ENCODE data around the gene PEX26. TPM values are rescaled to one million over a fixed set of nuclear protein-coding genes. Genes with fewer than 3 reads are reported as not detected.

The PEX26 gene
- total and polyA plus RNA-seq, 2 of the 13 experiments (the other 11 are each of a cell fraction or from before 2014, with no cell fraction given) = 10.6 to 25.1 TPM

DNA sequence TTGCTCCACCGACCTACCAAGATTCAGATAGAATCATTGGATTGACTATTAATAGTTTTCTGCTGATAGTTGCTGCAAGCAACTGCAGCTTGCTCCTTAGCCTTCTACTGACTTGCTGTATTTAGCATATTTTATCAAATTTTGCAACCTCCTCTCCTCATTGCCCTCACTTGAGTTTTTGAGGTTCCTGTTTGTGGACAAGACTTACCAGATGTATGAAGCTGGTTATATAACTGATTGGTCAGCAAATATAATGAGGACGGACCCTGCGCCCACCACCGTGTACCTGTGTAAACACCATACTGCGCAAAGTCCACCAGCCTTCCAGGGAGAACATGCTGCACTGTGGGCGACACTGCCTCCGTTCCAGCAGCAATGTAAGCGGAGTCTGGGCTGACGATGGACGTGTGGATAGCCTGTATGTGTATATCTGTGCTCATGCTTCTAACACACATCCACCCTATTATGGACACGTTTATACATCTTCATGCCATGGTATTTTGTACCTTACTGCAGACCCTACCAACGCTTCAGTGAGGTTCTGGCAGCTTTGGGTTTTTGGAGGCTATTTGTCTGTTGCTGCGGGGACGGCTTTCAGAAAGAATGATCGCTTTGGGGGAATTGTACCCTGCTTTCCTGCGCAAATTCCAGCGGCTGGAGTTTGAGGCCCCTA is 70.6 kb downstream of the PEX26 start (continued):
- peak; percentile 76; the same call in 1 of the 2 replicates for TF ChIP-seq IRF1 (CRISPR knock-in tag; IDR thresholded peaks at IDR 0.05; ENCODE audit: low read depth)
- TF ChIP-seq SPEN (CRISPR knock-in tag; IDR thresholded peaks at IDR 0.05; ENCODE audit: low read depth) = peak; percentile 84
- no peak for TF ChIP-seq ZSCAN22 (CRISPR knock-in tag; IDR thresholded peaks at IDR 0.05)
- TF ChIP-seq UBTF (CRISPR knock-in tag; IDR thresholded peaks at IDR 0.05) = peak; percentile 69
- TF ChIP-seq ZNF430 (CRISPR knock-in tag; IDR thresholded peaks at IDR 0.05) = peak; percentile 68
- TF ChIP-seq HNRNPUL1 (IDR thresholded peaks at IDR 0.05; ENCODE audit: low read depth, low read length) = no peak
- TF ChIP-seq ZNF326 (CRISPR knock-in tag; IDR thresholded peaks at IDR 0.05; ENCODE audit: borderline replicate concordance) = no peak
- TF ChIP-seq ARID2 (CRISPR knock-in tag; IDR thresholded peaks at IDR 0.05; ENCODE audit: borderline replicate concordance) = peak; percentile 53; the same call in 1 of the 2 replicates
- peak; percentile 96 for TF ChIP-seq MYC (CRISPR knock-in tag; IDR thresholded peaks at IDR 0.05; ENCODE audit: borderline replicate concordance)
- TF ChIP-seq GFI1 (CRISPR knock-in tag; IDR thresholded peaks at IDR 0.05; ENCODE audit: borderline replicate concordance) = no peak
- no peak for TF ChIP-seq ZFP36L2 (CRISPR knock-in tag; IDR thresholded peaks at IDR 0.05)
- TF ChIP-seq, protein P1, sequence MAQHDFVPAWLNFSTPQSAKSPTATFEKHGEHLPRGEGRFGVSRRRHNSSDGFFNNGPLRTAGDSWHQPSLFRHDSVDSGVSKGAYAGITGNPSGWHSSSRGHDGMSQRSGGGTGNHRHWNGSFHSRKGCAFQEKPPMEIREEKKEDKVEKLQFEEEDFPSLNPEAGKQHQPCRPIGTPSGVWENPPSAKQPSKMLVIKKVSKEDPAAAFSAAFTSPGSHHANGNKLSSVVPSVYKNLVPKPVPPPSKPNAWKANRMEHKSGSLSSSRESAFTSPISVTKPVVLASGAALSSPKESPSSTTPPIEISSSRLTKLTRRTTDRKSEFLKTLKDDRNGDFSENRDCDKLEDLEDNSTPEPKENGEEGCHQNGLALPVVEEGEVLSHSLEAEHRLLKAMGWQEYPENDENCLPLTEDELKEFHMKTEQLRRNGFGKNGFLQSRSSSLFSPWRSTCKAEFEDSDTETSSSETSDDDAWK (CRISPR knock-in tag; IDR thresholded peaks at IDR 0.05) = no peak
- TF ChIP-seq ZNF143 (CRISPR knock-in tag; IDR thresholded peaks at IDR 0.05) = no peak
- TF ChIP-seq NCOA5 (CRISPR knock-in tag; IDR thresholded peaks at IDR 0.05) = no peak
- TF ChIP-seq ZNF230 (CRISPR knock-in tag; IDR thresholded peaks at IDR 0.05) = peak; percentile 64; the same call in 1 of the 2 replicates
- TF ChIP-seq ZNF616 (CRISPR knock-in tag; IDR thresholded peaks at IDR 0.05; ENCODE audit: low read depth) = no peak
- TF ChIP-seq TCF12 (IDR thresholded peaks at IDR 0.05) = no peak
- peak; percentile 64; the same call in 1 of the 2 replicates for TF ChIP-seq TCF12 (CRISPR knock-in tag; IDR thresholded peaks at IDR 0.05)
- peak; percentile 90; the same call in 1 of the 2 replicates for TF ChIP-seq ZNF292 (CRISPR knock-in tag; IDR thresholded peaks at IDR 0.05; ENCODE audit: borderline replicate concordance, low read depth)
- TF ChIP-seq ZNF501 (CRISPR knock-in tag; IDR thresholded peaks at IDR 0.05) = peak; percentile 22; the same call in 1 of the 2 replicates
- no peak for TF ChIP-seq MYNN (CRISPR knock-in tag; IDR thresholded peaks at IDR 0.05; ENCODE audit: low read depth)
- TF ChIP-seq FOSL2 (CRISPR knock-in tag; IDR thresholded peaks at IDR 0.05) = peak; percentile 77
- TF ChIP-seq, protein P2, sequence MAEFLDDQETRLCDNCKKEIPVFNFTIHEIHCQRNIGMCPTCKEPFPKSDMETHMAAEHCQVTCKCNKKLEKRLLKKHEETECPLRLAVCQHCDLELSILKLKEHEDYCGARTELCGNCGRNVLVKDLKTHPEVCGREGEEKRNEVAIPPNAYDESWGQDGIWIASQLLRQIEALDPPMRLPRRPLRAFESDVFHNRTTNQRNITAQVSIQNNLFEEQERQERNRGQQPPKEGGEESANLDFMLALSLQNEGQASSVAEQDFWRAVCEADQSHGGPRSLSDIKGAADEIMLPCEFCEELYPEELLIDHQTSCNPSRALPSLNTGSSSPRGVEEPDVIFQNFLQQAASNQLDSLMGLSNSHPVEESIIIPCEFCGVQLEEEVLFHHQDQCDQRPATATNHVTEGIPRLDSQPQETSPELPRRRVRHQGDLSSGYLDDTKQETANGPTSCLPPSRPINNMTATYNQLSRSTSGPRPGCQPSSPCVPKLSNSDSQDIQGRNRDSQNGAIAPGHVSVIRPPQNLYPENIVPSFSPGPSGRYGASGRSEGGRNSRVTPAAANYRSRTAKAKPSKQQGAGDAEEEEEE (CRISPR knock-in tag; IDR thresholded peaks at IDR 0.05; ENCODE audit: borderline replicate concordance) = 0 out of 2 replicates have a peak, but pooled peaks have one; percentile 72
- peak; percentile 12; the same call in 1 of the 2 replicates for TF ChIP-seq NR2F2 (IDR thresholded peaks at IDR 0.05; ENCODE audit: borderline replicate concordance, low read depth)
- TF ChIP-seq ZNF205 (CRISPR knock-in tag; IDR thresholded peaks at IDR 0.05) = peak; percentile 93
